GM21576 (cell line): ENCODE data around the gene BRI3.

Experiments used
- ATAC-seq: cut with Tn5 transposase; IDR thresholded peaks from one replicate; pipeline ENCODE4 v1.9.1; 2021; ENCODE audit warnings: mild to moderate bottlenecking, moderate library complexity; ENCODE audit not compliant: unreplicated experiment

Gene BRI3

GRCh38 chr7:98251601-98252424 is 29.7 kb upstream of the BRI3 start, which contains the start of gene TECPR1:
TECPR1 (minus strand) TSS chr7:98252232; CDS start chr7:98246146, 6,086 bp downstream.
- peak; percentile 95 for ATAC-seq

- no peak for ATAC-seq
Observed at GRCh38 chr7:98252425-98253054, 28.9 kb upstream of the BRI3 start.

DNA sequence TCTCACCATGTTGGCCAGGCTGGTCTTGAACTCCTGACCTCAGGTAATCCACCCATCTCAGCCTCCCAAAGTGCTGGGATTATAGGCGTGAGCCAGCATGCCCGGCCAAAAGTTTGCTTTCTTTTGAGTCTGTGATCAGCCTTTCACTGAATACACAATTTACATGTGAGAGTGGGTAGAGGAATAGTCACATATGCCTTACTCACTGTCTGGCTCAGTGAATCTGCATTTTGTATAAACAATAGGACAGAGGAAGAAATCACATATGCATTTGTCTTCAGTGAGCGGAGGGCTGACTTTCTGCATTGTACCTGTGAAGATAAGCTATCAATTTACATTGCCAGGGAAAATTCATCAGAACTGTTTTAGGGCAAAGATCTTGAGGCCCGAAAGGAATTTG is 27.0 kb upstream of the BRI3 start:
- no peak for ATAC-seq

- no peak for ATAC-seq
Observed at GRCh38 chr7:98254951-98255610, 26.4 kb upstream of the BRI3 start.

DNA sequence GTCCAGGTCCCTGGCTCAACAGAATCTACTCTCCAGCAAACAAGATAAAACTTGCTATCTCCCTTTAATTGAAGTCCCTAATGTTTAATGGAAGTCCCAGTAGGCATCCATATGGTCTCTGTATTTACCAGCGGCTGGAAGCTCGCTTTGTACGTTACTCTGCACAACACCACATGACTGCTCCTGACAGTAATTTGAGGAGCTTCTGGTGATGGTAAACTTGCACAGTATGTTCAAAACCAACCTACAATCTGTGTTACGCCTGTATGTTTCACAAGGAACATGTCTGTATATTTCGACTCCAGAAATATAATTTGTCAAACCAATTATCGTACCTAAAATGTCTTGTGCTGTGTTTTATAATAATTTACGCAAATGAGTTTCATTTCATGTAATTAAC is 25.1 kb upstream of the BRI3 start:
- no peak for ATAC-seq

DNA sequence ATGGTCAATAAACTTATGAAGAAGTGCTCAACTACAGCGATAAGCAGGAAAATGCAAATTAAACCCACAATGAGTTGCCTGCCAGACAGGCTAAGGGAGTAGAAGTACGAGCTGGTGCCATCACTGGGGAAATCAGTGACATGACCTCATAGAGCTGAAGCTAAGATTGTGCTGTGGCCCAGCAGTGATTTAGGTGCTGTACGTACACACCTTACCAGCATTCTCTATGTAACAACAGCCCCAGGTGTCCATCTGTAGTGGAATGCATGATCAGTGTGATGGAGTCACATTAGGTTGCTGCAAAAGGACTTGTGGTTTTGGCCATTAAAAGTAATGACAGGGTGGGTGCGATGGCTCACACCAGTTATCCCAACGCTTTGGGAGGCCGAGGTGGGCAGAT is 23.8 kb upstream of the BRI3 start:
- ATAC-seq, result no peak

GRCh38 chr7:98265841-98266271 is 15.6 kb upstream of the BRI3 start:
- ATAC-seq, result no peak

GRCh38 chr7:98266840-98267239 is 14.6 kb upstream of the BRI3 start:
- ATAC-seq, result no peak

DNA sequence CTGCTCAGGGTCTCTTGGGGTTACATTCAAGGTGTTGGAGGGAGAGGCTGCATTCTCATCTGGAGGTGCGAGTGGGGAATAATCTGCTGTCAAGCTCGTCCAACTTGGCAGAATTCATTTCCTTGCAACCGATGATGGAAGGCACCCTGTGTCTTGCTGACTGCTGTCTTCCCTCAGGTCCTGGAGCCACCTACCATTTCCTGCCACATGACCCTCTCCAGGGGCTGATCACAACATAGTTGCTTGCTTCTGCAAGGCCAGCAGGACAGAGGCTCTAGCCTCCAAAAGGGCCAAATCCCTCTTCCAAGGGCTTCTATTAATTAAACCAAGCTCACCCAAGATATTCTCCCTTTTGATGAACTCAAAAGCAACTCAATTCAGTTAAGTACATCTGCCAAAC is 14.2 kb upstream of the BRI3 start:
- ATAC-seq, result no peak

DNA sequence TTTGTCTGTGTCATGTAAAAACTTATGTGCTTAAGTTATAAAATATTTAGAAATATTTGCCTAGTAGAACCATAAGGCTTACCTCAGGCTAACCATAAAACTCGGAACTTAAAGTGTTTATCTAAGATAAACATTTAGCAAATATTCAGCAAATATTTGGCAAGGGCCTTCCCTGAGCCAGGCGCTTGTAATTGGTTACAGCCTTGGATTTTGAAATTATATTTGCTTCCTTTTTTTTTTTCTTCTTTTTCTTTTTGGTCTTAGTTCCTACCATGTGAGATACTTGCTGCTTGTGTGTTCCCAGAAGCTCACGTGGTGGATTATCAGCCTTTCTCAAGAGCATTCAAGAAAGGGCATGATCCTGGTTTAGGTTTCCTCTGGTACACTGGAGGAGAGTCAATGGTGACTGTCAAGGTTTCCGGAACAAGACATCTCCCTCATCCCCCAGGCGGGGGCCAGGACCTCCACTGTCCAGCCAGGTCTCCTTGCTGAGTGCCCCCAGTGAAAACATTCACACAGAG is 5.2 kb upstream of the BRI3 start:
- ATAC-seq, result no peak

DNA sequence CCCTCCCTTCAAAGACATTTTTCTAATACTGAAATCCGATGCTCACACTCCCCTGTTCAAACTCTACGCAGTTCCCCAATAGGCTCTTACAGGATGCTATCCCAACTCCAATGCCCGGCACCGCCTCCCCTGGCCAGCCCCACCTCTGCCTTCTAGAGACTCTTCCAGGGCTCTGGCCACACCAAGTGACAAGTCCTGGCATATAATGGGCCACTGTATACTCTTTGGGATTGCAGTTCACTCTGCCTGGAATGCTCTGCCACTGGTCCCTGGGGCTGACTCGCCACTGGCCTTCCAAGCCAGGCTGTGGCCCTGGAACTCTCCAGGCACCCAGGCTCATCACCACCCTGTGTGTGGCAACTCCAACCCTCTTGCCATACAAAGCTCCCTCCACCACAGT is 3.1 kb upstream of the BRI3 start:
- ATAC-seq, result no peak

DNA sequence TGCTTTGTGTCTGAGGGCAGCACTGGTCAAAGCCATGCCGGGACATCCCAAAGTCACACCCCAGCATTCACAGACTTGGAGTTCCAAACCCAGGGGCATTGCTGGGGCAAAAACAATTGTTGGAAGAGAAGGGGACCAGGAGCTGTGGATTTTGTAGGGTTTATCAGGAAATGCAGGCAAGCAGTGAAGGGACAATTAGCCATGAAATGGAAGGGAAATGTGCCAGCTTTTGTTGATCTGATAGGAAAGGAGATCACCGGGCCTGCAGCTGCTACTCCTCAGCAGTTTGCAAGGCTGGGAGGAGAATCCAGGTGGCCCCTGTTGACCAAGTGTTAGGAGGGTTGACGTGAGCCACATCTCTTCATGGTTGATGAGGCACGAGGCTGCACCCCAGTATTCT is 2.5 kb upstream of the BRI3 start:
- no peak for ATAC-seq

GRCh38 chr7:98280296-98280695 is 1.2 kb upstream of the BRI3 start:
- no peak for ATAC-seq

GRCh38 chr7:98281757-98282606 is 496 bp downstream of the BRI3 start:
- peak; percentile 20 for ATAC-seq

- ATAC-seq, result no peak
Observed at GRCh38 chr7:98282703-98283102, 1.2 kb downstream of the BRI3 start.

GRCh38 chr7:98283127-98283886 is 1.8 kb downstream of the BRI3 start:
- ATAC-seq, result no peak

DNA sequence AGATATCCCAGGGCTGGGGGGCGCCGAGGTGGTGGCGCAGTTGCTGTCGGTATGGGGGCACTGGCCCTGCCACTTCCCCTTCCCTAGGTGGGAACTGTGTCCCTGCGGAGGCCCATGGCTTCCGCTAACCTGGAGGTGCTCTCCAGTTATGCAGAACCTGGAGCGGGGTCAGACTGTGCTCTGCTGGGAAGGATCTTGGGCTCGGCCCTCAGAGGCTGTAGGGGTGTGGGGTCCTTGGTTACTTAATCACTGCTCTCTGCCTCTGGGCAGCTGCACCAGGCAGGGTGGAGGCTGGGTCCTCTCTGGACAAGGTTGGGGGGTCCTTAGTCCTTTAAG is 2.4 kb downstream of the BRI3 start:
- no peak for ATAC-seq

- ATAC-seq, result no peak
Observed at GRCh38 chr7:98284335-98285036, 3.0 kb downstream of the BRI3 start.
